GM13976 (cell line): ENCODE data around the gene ADAMTS10.

Experiments used
- DNase-seq: peaks from one replicate; pipeline ENCODE4 v3.0.0; 2012; ENCODE audit warnings: low spot score
- in situ Hi-C: fragments of 300-500 bp; cut with MboI; formaldehyde crosslinking; loops from one replicate; pipeline ENCODE4 v1.12.0; 2022; ENCODE audit warnings: low sequenced_read_pairs, mixed read lengths, inconsistent platforms; ENCODE audit not compliant: unreplicated experiment
- TF ChIP-seq, protein P1 (sequence below): IDR thresholded peaks from 2 replicates; pipeline ENCODE4 v1.5.1; 2012; ENCODE audit warnings: borderline replicate concordance, mild to moderate bottlenecking; ENCODE audit not compliant: insufficient read depth; ENCODE audit errors: extremely low read depth, missing control alignments, control extremely low read depth

The ADAMTS10 gene

DNA sequence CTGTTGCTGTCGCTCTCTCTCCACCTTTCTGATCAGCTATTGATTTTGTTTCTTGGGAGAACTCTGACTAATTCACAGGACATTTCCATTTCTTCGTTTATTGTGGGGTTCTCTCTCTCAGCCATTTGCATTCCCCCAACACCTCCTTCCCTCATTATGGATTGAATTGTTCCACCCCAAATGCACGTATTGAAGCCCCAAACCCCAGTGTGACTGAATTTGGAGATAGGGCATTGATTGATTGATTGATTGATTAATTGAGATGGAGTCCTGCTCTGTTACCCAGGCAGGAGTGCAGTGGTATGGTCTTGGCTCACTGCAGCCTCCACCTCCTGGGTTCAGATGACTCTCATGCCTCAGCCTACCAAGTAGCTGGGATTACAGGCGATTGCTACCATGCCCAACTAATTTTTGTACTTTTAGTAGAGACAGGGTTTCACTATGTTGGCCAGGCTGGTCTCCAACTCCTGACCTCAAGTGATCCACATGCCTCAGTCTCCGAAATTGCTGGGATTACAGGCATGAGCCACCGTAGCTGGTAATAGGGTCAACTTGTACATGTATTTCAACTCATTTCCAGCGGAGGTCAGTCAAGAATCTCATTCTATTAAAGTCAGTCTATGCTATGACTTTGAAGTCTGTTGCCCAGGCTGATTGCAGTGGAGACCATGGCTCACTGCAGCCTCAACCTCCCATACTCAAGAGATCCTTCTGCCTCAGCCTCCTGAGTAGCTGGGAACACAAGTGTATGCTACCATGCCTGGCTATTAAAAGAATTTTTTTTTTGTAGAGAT, 33.5 kb upstream of the ADAMTS10 start:
- DNase-seq, result no peak
- in situ Hi-C loops, result no loop called here
- TF ChIP-seq, protein P1, sequence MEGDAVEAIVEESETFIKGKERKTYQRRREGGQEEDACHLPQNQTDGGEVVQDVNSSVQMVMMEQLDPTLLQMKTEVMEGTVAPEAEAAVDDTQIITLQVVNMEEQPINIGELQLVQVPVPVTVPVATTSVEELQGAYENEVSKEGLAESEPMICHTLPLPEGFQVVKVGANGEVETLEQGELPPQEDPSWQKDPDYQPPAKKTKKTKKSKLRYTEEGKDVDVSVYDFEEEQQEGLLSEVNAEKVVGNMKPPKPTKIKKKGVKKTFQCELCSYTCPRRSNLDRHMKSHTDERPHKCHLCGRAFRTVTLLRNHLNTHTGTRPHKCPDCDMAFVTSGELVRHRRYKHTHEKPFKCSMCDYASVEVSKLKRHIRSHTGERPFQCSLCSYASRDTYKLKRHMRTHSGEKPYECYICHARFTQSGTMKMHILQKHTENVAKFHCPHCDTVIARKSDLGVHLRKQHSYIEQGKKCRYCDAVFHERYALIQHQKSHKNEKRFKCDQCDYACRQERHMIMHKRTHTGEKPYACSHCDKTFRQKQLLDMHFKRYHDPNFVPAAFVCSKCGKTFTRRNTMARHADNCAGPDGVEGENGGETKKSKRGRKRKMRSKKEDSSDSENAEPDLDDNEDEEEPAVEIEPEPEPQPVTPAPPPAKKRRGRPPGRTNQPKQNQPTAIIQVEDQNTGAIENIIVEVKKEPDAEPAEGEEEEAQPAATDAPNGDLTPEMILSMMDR, result no peak

DNA sequence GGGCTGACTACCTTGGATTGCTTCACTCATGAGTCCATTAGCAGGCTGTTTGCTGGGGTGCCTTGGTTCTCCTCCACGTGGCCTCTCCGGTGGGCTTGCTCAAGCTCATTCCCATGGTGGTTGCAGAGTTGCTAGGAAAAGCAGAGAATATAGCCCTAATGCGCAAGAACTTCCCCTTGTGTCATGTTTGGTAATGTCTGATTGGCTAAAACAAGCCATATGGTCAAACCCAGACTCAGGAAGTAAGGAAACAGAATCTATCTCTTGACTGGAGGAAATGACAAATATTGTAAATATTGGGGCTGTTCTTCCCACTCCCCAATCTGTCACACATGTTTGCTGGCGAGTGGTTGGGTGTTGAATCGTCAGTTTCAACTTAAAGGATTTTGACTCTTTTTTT, 32.0 kb upstream of the ADAMTS10 start:
- TF ChIP-seq, protein P1, result no peak
- in situ Hi-C loops, result no loop called here
- no peak for DNase-seq

DNA sequence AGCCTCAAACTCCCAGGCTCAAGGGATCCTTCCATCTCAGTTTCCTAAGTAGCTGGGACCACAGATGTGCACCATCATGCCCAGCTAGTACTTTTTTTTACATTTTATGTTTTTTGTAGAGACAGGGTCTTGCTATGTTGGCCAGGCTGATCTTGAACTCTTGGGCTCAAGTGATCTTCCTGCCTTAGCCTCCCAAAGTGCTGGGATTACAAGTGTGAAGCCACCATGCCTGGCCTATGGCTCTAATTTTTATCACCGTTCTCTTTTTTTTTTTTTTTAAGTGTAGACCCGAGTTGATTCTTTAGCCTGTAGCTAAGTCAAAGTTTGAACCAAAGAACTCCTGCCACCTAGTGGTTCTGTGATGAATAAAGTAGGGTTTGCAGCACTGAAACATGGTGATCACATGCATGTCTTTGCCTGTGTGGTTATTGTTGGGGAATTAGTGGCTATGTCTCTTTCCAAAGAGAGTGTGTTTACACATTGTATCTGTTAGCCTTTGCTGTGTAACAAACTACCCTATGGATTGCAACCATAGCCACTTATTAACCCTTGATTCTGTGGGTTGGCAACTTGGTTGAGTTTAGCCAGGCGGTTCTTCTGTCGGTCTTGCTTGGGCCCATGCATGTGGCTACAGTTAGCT, 31.5 kb upstream of the ADAMTS10 start:
- TF ChIP-seq, protein P1, result no peak
- peak; percentile 55 for DNase-seq
- in situ Hi-C loops, result no loop called here

DNA sequence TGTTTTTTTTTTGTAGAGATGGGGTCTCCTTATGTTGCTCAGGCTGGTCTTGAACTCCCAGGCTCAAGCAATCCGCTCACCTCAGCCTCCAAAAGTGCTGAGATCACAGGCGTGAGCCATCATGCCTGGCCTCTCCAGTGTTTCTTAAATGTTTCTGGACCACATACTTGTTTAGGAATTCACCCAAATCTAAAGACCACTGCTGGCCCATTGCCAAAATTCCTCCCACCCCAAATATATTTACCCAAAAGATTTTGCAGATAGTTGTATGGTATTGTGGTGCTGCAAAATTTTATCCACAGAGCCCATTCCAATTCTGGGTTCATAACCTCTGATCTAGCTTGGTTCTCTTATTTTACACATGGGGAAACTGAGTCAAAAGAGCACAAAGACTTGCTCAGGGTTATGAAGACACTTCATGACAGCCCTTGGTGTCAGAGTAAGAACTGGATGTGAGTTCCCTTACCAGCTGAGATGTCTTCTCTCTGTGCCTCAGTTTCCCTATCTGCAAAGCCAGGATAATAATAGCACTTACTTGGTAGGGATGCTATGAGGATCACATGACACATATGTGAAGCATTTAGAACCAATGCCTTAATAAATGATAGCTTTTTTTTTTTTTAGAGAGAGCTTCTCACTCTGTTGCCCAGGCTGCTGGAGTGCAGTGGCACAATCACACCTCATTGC, 30.8 kb upstream of the ADAMTS10 start:
- TF ChIP-seq, protein P1, result no peak
- in situ Hi-C loops, result no loop called here
- no peak for DNase-seq

DNA sequence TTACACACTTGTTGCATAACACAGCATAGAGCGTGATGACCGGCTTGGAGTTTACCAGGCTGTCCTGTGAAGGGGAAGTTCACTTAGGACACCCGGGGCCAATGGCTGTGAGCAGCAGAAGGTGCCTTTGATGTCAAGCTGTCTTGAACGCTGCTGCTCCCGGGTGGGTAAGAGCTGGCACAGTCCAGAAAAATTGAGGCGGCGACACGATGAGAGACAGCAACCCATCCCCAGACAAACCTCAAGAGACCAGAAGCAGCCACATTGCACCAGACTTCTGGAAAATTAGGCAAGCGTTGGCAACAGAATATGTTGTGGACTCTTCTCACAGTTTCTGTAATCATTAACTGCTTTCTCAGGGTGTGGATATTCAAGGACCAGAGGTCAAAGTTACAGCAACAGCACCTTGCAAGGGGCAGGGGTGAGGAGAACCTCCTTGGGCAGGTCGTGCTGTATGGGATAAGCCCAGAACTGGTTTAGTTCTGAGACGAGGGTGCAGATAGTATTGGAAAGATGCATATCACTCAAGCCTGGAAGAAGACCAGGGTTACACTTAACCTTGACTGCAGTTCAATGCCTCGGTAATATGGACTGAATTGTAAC, 30.0 kb upstream of the ADAMTS10 start:
- in situ Hi-C loops, result no loop called here
- TF ChIP-seq, protein P1, result no peak
- DNase-seq, result no peak

DNA sequence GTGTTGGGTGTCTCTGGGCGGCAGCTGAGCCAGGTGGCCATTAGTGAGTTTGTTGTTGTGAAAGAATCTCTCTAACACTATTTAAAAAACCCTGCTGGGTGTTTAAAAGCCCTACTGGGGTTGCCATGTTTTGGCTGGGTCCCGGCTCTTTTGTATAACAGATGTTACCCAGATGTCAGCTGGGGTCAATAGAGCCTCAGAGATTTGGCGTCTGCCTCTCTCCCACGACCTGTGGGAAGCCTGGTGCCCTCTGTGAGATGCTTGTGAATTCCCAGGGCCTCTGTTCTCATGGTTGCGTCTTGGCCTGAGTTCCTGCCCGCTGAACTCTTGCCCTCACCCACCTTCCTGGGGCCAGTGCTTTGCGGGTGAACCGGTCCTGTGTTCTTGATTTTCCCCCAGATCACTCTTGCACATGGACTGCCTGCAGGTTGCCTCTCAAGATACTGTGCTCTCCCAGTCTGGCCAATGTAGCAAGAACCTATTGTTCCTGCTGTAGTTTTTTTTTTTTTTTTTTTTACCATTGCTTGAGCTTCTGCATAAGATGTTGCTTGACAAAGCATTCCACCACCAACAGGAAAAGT, 29.4 kb upstream of the ADAMTS10 start:
- no peak for DNase-seq
- in situ Hi-C loops, result no loop called here

More for the DNA sequence above, 29.4 kb upstream of the ADAMTS10 start:
- TF ChIP-seq, protein P1, result no peak
